ENCODE data around the gene SETSIP.
"Not testable (repeated sequence)": the region's sequence is repeated elsewhere in the genome, so short reads cannot be mapped to it uniquely, and the experiment has no call there.

Gene SETSIP

DNA sequence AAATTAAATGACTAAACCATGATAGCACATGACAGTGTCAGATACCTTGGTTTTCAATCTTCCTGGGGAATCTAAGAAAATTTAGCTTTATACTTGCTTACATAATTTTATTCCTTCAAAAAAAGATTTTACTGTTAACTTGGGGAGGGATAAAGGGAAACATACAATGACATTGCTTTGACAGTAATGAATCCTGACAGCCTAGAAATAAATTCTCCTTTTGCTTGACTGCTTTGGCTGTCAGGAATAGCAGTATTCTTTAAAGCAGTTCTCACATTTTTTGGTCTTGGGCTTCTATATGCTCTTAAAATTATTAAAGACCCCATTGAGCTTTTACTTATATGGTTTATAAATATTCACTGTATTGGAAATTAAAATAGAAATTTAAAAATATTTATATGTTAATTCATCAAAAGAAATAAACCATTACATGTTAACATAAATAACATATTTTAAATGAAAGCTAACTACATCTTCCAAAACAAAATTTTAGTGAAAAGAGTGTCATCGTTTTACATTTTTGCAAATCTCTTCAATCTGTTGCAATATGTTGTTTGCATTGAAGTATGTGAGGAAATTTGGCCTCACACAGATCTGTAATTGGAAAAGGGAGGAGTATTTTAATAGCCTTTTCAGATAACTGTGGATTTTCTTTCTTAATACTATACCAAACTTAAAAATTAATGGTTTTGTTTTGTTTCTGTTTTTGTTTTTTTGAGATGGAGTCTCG lies 29.3 kb downstream of the SETSIP start:
- no peak for DNase-seq

DNA sequence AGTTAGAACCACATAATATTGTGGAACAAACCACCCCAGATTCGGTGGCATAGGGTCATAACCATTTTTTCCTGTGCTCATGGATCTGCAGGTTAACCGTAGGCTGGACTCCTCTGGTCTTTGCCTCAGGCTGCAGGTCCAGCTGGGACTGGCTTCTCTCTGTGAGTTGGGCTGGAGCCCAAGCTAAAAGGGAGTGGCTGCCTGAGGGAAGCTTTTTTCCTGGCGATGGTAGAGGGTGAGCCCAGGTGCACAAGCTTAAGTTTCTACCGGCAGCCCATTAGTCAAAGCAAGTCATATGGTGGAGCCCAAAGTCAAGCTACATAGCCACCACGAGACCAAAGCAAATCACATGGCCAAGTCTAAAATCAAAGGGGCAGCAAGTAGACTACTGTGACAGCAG lies 31.6 kb downstream of the SETSIP start:
- DNase-seq = no peak

DNA sequence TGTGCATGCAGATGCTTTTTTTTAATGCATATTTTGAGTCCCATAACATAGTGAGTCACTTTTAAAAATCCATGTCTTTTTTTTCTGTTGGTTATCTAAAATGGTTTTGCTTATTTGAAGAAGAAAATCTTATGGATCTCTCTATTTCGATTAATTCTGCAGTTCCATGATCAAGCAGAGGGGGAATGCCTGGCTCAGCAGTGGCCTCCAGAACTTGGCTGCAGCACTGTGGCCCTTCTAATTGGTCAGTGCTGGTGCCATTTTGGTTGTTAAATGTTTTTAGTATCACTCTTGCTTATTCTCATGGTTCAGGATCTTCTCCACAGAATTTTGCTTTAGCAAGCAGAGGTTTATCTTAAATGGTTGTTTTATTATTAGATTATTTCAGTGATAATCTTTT lies 34.2 kb downstream of the SETSIP start:
- no peak for DNase-seq

DNA sequence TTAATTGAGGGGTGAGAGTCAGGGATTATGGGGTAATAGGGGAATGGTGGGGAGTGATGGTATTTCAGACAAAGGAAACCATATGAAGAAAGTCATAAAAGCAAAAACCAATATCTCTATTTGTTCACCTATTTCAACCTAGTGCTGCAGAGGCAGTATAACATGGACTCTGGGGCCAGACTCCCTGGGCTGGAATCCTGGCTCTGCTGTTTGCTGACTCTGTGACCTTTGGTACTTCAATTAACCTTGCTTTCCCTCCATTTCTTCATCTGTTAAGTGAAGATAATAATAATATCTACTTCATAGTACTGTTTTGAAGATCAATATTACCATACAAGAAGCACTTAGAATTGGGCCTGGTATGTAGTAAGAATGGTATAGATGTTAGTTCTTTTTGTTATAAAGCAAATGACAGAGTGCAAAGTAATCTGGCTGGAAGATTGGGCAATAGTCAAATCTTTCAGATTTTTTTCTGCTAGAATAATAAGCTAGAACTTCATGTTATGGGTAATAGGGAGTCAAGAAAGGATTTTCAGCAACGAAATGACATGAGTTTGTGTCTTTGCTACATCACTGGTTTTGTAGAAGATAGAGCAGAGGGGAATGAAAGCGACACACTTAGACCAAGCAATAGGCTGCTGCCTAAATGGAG lies 36.4 kb downstream of the SETSIP start:
- no peak for DNase-seq

DNA sequence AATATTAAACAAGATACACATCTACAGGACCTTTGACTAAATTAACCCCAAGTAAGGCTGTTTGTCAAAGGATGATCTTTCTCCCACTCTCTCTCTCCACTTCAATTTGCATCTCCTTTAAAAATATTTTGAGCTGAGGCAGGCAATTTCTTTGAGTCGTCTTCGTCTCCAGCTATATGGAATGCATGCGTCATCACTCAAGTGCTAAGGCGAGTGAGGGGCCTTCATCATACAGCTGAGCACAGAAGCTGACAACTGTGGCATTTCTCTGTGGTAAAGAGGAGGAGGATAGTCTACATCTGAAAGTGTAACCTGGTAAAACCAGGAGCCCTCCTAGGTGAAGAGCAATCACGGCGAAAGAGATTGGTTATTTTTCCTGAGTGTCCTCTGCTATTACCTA lies 37.8 kb downstream of the SETSIP start:
- no peak for DNase-seq

DNA sequence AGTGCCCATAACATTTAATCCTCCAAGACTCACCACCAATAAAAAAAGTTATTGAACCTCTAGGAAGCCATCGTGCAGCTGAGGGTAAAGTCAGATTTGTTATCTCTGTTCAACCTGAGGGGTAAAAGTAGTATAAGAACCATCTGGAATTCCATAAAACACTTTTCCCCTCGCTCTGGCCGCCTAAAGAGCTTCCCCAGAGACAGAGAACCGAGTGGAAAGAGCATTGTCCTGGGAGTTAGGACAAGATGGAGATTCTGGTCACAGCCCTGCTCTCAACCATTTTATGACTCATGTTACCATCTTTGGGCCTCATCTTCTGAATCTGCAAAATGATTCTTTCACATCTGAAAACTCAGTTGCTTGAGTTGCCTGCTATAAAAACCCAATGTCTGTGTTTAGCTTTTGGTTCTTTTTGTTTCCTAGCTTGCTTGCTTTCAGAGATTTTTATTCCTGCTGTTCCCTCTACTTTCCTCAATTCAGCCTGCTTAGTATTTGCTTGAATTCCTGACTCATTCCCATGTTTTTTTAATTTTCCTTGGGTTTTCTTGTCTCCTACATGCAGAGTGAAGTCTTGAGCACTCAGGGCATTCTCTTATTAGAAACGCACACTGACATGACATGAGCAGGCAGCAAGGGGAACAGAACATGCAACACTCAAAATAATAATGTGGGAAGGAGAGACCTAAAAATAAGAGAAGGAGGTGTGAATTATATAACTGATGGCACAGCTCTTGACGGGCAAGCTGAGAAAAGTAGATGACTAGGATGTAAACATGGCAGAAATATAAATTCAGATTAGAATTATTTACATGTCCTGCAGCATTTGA lies 43.7 kb downstream of the SETSIP start:
- no peak for DNase-seq

DNA sequence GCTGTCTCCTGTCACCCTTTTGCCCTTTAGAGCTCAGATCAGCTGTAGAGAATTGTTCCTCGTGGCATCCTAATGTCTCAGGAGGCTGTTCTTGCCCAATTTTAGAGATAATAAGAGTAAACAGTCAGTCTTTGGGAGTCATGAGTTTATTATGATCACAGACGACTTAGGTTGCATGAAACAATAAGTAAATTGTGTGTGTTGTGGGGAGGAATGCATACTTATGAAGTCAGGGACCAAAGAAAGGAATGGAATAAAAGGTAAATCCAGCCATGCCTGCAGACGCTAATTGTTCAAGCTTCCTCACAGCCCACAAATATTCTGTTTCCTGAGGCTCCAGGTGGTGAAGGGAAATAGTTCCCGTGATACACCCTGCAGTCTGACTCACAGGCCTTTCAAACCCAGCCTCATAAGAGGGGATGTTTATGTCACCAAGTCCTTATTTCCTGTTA lies 44.5 kb downstream of the SETSIP start:
- DNase-seq = no peak

DNA sequence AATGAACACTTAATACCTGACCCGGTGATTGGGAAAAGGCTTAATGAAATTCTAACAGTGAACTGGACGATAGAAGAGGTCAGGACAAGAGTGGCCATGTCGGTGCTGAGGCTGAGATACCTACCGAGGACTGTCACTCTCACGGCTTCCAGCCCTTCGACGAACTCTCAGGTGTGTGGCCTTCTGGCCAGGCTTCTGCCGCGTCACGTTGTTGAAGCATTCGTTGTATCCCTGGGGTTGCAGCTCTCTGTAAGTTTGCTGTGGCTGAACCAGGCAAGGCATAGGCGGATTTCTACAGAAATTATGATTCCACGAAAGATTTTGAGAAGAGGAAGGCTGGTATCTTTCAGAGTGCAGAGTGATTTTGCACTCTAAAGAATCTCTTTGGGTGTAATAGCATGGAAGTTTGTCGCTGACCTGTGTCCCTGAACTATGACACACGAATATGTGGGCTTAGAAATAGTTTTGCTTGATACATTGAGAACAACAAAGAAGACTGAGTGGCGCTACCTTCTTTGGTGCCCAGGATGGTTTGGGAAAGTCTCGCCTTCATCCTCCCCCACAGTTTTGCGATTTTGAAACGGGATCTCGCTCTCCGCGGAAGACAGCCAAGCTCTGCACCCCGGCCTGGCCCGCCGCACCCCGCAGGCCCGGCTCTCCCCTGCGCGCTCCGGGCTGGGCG lies 45.8 kb downstream of the SETSIP start:
- DNase-seq = no peak

DNA sequence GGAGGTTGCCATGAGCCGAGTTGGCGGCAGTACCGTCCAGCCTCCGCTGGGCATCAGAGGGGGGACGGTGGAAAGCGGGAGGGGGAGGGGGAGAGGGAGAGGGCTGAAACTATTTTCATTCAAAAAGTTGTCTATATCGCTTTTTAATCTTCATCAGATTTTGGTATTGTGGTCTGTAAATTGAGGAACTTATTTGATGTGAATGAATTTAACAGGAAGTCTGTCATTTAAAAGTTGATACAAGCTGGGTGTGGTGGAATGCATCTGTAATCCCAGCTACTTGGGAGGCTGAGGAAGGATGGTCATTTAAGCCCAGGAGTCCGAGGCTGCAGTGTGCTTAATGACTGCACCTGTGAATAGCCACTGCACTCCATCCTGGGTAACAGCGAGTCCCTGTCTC lies 48.4 kb downstream of the SETSIP start:
- DNase-seq = no peak

DNA sequence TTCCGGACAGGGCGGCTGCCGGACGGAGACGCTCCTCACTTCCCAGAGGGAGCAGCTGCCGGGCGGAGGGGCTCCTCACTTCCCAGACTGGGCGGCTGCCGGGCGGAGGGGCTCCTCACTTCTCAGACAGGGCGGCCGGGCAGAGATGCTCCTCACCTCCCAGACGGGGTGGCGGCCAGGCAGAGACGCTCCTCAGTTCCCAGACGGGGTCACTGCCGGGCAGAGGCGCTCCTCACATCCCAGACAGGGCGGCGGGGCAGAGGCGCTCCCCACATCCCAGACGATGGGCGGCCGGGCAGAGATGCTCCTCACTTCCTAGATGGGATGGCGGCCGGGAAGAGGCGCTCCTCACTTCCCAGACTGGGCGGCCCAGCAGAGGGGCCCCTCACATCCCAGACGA lies 49.2 kb downstream of the SETSIP start:
- DNase-seq = not testable (repeated sequence)

Data from CD4-positive, alpha-beta T cell treated with Interleukin-4 for 1 hour (primary cell).